ENCODE data around the gene WFDC2.

Gene WFDC2

DNA sequence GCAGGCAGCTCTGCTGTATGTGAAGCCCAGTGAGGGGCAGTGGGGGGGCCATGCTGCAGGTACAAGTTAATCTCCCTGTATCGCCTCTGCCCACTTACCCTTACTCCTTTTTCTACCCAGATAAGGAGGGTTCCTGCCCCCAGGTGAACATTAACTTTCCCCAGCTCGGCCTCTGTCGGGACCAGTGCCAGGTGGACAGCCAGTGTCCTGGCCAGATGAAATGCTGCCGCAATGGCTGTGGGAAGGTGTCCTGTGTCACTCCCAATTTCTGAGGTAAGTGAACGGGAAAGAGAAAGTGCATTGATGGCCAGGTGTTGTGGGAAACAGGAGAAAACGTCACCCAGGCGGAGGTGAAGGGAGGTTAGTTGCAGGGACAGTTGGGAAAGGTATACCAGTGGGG, 10.3 kb downstream of the WFDC2 start:
- DNase-seq, result no peak
- intact Hi-C loops (cut with DNase I), result no loop called here

DNA sequence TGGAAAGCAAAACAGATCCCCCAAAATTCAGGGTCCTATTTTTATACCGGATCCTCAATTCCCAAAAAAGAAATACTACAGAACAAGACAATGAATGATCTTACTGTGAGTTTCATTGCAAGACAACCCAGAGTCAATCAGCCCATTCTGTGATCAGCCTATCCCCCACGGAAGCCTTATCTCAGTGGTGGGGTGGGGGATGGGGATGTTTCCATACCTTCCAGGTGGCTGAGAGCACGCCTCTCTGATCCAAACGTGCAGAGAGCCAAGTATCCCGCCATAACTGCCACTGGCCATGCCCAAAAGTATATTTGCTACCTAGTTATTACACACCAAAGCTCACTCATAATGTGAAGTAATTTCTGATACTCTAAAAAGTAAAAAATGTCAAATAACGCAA, 15.1 kb downstream of the WFDC2 start:
- intact Hi-C loops (cut with DNase I), result no loop called here
- no peak for DNase-seq

GRCh38 chr20:45485388-45485787, 15.8 kb downstream of the WFDC2 start:
- DNase-seq, result no peak
- intact Hi-C loops (cut with DNase I), result no loop called here

DNA sequence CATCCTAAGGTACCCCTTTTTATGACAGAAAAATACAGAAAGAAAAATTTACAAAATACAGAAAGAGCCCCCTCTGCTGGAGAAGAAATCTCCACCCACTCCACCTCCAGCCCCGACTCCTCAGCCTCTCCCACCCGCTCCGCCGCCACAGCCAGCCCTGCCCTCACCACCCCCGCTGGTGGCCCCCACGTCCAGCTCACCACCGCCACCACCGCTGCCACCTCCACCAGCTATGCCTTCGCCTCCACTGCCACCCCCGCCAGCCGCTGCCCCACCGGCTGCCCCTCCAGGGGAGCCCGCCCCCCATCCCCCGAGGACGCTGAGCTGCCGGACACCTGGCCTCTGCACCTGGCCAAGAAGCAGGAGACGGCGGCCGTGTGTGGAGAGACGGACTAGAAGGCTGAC, 17.7 kb downstream of the WFDC2 start:
- intact Hi-C loops (cut with DNase I), result no loop called here
- DNase-seq, result no peak

DNA sequence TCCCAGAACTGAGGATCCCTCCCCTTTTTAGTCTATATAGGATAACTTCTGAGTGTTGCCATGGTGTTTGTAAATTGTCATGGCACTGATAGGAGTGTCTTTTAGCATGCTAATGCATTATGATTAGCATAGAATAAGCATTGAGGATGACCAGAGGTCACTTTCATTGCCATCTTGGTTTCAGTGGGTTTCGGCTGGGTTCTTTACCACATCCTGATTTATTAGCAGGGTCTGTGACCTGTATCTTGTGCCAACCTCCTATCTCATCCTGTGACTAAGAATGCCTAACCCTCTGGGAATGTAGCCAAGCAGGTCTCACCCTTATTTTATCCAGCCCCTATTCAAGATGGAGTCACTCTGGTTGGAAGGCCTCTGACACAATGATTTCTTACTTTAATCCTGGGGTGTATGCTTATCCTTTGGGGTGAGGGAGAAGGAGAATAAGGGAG, 19.6 kb downstream of the WFDC2 start:
- intact Hi-C loops (cut with DNase I), result no loop called here
- no peak for DNase-seq

GRCh38 chr20:45495501-45495941, 26.0 kb downstream of the WFDC2 start:
- no peak for DNase-seq
- intact Hi-C loops (cut with DNase I), result no loop called here

- DNase-seq, result no peak
Measured at GRCh38 chr20:45496166-45496565, 26.6 kb downstream of the WFDC2 start.

GRCh38 chr20:45497971-45498494, 28.5 kb downstream of the WFDC2 start:
- intact Hi-C loops (cut with DNase I), result no loop called here
- no peak for DNase-seq

More at GRCh38 chr20:45496166-45496565, 26.6 kb downstream of the WFDC2 start:
- intact Hi-C loops (cut with DNase I), result no loop called here

- intact Hi-C loops (cut with DNase I), result no loop called here
- no peak for DNase-seq
Measured at GRCh38 chr20:45500022-45500421, 30.5 kb downstream of the WFDC2 start.

DNA sequence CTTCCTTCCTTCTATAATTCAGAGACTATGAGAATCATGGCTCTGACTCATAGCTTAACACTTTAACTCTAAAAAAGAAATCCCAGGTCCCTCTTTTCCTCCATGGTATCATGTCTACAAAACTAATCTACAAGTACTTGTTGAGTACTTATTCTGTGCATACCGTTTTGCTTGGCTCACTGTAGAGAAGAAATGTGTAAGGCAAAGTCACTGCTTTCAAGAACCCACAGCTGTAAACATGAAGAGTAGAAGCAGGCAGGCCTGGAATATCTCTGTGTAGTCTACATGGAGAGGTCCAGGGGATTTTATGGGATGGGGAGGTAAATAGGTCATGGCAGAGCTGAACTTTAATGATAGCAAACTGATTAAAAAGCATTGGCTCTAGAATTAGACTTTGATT, 32.0 kb downstream of the WFDC2 start:
- intact Hi-C loops (cut with DNase I), result no loop called here
- no peak for DNase-seq

GRCh38 chr20:45502561-45502960, 33.0 kb downstream of the WFDC2 start:
- intact Hi-C loops (cut with DNase I), result no loop called here
- no peak for DNase-seq

GRCh38 chr20:45503403-45503802, 33.9 kb downstream of the WFDC2 start:
- DNase-seq, result no peak
- intact Hi-C loops (cut with DNase I), result no loop called here

- DNase-seq, result no peak
- intact Hi-C loops (cut with DNase I), result no loop called here
Measured at GRCh38 chr20:45506398-45506797, 36.8 kb downstream of the WFDC2 start.

GRCh38 chr20:45507011-45507820, 37.7 kb downstream of the WFDC2 start:
- intact Hi-C loops (cut with DNase I), result no loop called here
- no peak for DNase-seq

DNA sequence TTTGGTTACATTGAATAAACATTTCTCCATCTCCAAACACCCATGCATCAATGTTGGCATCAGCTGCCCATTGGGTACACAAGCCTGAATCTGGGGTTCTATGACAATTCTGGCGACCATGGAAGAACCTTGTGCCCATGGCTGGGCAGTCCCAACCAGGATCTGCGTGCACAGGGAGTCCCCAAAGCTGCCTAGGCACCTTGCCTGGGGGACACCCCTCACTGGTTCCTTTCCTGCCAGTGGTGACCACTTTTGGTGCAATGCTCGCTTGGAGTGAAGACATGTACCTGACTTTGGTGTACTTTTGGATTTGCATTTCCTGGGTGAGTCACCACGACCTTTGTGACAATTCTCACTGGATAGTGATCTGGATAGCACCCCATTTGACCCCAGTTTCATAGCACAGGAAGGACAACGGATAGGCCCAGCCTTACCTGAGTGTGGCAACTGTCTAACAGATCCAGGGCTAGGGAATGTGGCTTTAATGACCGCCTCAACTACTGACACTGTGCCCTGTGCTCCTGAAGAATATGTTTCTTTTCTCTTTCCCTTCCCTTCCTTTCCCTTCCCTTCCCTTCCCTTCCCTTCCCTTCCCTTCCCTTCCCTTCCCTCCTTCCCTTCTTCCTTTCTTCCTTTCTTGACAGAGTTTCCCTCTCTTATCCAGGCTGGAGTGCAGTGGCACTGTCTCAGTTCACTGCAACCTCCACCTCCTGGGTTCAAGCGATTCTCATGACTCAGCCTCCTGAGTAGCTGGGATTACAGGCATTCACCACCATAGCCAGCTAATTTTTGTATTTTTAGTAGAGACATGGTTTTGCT, 38.7 kb downstream of the WFDC2 start:
- DNase-seq, result no peak
- intact Hi-C loops (cut with DNase I), result no loop called here

- intact Hi-C loops (cut with DNase I), result no loop called here
- no peak for DNase-seq
Measured at GRCh38 chr20:45509091-45509490, 39.5 kb downstream of the WFDC2 start.

- intact Hi-C loops (cut with DNase I), result no loop called here
- no peak for DNase-seq
Measured at GRCh38 chr20:45510242-45510862, 40.8 kb downstream of the WFDC2 start.

DNA sequence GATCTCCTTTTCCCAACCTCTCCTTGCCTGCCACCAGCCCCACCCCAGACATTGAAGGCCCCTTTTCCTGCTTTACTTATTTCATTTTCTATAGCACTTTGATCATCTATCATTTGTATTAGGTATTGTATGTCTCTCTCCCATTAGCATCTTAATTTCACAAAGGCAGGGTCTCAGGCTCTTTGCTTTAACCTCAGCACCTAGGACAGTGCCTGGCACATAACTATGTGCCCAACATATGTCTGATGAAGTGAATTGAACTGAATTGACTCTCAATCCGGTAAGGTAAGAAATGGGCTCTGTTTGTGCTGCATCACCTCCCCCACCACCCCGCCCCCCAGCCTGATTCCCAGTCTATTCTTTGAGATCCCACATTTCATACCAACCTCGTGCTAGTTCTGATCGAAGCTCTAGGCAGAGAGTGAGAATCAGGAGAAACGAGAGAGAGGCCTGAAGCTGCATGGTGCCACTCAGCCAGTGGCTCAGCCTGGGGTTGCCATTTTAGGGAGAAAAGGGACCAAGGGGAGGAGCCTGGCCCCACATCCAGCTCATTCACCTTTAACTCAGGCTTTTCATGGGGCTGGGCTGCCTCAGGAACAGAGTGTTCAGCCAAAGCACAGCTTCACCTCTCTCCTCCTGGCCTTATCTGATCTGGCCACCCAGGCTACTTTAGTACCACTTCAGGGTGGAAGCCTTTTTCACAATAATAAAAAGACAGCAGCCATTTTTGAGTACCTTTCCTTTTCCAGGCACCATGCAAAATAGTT, 45.8 kb downstream of the WFDC2 start, which contains the start of gene SPINT3:
Gene SPINT3, minus strand, starts transcription at position 476 of the 767 bp plus-strand sequence. Its CDS starts 14 bp downstream, at position 462.
- no peak for DNase-seq
- intact Hi-C loops (cut with DNase I), result no loop called here

GRCh38 chr20:45518282-45518681, 48.7 kb downstream of the WFDC2 start:
- intact Hi-C loops (cut with DNase I), result no loop called here
- no peak for DNase-seq

All from head of caudate nucleus (tissue), 42 donors.